Stimulated activated naive CD8-positive, alpha-beta T cell treated with anti-CD3 and anti-CD28 coated beads, Interleukin-15, Interleukin-2, amounts not matched to agents 100 U/mL and 50 U/mL, for 24 hours (primary cell): ENCODE measurements around the gene ZRANB3.

Experiments used
- ATAC-seq: fragments of 150-1000 bp; cut with Tn5 transposase; one replicate; pipeline ENCODE4 v1.10.0; 2021
- DNase-seq: peaks from one replicate; pipeline ENCODE4 v3.0.0; 2021

Gene ZRANB3

DNA sequence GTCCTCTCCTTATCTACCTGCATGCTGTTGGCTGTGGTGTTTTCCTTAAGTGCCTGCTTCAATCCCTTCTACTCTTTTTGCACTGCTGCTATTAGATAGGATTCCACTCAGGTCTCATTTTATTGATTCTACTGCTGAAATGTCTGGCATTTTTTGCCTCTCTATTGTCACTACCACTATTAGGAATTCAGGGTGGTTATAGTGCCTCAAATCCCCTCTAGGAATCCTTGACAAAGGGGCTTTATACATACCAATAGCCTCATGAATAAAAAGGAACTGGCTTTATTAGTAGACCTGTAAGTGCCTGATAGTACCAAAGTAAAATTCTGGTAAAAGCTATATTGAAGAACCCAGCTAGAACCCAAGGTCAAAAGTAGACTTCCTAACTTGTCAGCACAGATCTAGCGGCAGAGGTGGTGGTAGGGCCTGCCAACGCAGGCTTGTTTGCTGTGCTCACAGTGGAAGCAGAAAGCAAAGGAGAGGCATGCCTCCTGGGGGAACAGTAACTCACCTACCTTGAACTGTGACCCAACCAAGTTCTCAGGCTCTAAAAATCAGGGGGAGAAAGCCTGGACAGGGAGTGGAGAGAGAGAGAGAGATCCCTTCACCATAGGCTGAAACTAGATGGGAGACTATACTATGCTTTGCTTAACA is 278.1 kb downstream of the ZRANB3 start:
- ATAC-seq (no peak), DNase-seq (no peak)

DNA sequence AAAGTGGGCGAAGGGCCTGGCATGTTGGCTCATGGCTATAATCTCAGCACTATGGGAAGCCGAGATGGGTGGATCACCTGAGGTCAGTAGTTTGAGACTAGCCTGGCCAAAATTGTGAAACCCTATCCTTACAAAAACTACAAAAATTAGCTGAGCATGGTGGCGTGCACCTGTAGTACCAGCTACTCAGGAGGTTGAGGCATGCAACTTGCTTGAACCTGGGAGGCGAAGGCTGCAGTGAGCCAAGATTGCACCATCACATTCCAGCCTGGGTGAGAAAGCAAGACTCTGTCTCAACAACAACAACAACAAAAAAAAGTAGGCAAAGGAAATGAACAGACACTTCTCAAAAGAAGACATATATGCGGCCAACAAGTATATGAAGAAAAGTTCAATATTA is 282.4 kb downstream of the ZRANB3 start:
- DNase-seq = no peak
- no peak for ATAC-seq

DNA sequence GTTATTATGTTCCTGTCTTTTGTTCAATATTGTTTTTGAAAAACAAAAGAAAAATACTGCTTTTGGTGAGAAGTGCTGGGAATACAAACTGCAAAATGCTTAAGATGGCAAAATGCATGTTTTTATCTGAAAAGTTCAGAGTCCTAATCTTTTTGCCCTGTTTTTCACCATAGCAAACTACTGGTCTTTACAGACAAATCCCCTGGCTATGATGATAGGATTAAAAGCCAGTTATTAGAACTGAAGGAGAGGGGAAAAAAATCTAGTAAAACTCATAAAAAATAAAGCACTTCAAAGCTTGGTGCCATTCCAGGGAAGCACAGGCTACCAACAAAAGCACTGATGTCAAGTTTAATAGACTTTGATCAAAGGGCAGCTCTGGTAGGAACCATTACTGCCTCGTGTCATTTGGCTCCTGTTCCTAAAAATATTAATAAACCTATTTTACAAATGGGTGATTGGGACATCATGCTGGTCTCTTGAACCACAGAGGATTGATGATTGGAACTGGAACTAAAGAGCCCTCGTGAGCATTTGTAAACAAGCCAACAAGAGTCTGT is 284.2 kb downstream of the ZRANB3 start:
- DNase-seq (no peak), ATAC-seq (no peak)

DNA sequence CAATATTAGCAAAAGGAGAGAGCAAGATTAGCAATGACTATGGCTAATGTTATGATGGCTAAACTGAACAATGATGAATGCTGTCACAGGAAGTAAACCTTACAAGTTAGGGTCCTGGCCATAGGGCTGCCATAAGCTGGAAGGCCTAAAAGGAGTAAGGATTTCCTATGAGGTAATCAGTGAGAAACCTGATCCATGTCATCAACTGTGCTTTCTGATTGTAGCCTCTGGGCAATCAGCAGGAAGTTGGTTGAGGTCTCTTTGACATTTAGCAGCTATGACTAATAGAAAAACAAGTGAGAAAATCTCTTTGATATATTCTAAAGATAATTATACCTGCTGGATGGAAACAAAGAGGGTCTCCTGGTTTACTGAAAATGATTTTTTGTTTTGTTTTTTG is 285.9 kb downstream of the ZRANB3 start:
- ATAC-seq (peak; percentile 99), DNase-seq (peak; percentile 16)

DNA sequence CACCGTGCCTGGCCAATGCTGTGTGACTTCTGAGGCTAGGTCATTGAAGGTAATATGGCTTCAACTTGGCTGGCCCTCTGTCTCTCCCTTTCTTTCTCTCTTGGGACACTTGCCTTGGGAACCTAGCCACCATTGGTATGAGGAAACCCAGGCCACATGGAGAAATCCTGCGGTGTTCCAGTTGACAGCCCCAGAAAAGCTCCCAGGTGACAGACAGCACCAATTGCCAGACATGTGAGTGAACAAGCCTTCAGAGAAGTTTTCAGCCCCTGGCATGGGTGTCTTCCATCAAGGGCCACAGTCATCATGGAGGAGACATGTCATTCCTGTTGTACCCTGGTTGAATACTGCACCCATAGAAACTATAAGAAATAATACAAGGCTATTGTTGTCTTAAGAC is 292.4 kb downstream of the ZRANB3 start:
- DNase-seq (no peak), ATAC-seq (no peak)

DNA sequence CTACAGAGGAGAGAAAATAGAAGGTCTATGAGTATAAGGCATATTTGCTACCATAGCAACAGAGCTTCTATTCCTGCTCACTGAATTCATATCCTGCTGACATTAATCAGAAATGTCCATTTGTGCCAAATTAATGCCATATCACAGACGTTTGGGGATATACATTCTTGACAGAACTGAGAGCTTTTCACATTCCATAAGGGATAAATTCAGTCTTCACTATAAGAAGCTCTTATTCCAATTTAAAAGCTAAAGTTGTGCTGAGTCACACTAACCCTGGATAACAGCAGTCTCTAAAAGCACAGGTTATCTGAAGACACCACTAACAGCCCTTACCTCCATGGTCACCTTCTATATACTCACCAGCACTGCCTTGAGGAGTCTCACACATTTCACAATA is 300.9 kb downstream of the ZRANB3 start:
- ATAC-seq = no peak
- no peak for DNase-seq

DNA sequence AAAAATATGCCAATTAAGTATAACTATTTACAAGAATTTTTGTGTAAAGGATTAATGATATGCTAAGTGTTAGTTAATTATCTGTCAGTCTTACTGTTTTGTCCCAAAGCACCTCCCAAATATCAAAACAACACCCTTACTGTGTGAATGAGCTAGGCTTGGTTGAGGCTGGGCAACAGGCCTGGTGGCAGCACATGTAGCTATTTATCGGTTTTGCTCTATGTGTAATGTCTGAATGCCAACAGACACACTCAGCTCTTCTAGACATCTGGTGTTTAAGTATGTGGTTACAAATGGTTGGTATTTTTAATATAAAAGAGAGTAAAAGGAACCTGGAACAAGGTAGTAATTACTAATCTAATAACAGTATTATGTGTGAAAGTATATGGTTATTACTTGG is 303.6 kb downstream of the ZRANB3 start:
- ATAC-seq = no peak
- no peak for DNase-seq

DNA sequence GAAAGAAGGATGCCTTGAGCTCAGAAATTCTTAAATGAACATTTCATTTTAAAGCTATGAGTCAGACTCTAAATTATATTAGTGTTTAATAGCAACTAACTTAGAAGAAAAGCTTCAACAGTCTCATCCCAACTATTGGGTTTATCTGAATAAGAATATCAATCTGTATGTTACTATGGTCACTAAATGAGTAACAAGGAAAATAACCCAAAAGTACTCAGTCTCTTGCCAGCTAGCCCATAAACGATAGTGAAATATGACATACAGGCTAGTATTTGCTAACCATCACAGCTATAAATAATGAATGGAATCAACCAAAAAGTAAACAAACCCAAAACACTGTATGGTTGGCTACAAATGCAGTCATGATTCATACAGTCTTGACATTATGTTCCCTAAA is 304.1 kb downstream of the ZRANB3 start:
- no peak for DNase-seq
- no peak for ATAC-seq

DNA sequence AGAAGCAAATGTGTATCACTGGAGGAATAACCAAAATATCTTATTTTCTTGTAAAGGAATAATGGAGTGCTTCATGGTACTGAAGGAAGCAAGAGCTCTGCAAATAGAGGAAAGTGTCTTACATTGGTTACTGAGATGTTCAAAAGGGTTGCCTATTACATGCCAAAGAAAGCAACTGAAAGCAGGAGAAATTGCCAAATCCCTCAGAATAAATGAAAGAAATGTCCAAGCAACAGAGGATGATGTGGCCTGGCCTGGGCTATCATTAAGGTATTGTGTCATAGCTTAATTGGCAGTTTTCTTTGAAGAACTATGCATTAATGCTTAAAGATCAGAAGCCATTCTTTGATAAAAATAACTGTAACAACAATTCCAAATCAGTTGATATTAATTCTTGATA is 305.2 kb downstream of the ZRANB3 start:
- ATAC-seq = no peak
- DNase-seq = no peak

DNA sequence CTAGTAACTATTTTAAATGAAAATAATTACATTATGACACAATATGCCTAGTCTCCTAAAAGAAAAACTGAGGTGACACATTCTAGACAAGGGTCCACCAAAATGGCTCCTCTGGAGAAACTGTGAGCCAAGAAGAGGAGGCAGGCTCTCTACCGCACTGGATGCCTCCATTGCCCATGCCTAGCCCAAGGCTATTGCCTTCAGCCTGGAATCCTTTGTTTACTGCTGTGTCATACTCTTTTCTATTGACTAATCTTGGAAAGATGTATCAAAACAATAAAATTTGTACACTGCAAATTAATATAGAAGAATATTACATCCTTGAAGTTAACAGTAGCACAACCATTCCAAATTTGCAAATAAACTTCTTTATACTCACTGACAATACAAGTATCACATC is 311.8 kb downstream of the ZRANB3 start:
- DNase-seq = no peak
- no peak for ATAC-seq

DNA sequence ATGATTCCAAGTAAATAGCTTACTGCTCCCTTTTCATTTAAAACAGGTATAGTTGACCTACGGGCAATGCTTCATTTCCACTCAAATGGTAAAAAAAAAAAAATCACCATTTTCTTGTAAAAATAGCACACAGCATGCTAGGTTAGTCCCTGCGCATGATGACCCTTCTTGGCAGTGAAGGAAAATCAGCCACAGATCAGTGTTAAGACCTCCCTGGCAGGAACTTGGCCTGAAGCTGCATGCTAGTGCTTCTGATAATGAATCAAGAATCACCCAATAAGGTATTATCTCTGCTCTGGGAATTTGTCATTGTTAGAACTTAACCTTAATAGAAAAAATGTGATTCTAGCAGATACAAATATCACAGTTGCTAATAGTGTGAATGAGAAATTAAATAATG is 312.6 kb downstream of the ZRANB3 start:
- ATAC-seq (no peak), DNase-seq (no peak)

DNA sequence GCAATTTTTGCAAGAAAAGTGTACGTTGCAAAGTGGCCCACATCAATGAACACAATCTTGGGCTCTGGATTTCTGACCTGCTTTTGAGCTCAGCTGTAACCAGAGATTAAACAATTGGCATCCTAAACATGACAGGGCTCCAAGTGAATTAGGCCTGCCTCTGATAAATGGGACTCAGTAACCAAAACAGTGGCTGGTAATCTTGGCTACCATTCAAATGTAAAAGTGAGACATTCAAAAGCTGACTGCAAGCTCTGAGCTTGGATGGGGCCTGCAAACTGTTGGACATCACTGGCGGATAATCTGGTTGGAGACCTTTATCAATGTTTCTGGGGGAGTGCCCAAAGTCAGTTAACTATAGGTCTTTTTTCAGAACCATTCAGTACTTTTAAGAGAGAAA is 318.3 kb downstream of the ZRANB3 start:
- no peak for ATAC-seq
- no peak for DNase-seq

DNA sequence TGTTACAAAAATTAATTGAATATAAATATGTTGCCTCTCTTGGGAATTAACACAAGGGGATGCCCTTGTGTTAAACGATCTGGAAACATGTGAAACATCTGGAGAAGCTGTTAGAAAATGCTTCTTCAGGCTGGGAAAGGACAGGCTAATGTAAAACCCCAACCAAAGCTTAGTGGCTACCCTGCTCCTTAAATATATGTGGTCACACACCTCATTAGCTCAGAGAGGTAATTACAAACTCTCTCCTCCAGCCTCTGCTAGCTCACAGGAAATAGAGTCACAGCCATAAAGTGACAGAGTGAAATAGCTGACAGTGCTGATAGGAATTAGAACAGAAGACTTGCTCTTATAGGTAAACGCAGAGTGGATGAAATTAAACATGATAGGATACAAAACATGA is 323.0 kb downstream of the ZRANB3 start:
- no peak for ATAC-seq
- DNase-seq = no peak

DNA sequence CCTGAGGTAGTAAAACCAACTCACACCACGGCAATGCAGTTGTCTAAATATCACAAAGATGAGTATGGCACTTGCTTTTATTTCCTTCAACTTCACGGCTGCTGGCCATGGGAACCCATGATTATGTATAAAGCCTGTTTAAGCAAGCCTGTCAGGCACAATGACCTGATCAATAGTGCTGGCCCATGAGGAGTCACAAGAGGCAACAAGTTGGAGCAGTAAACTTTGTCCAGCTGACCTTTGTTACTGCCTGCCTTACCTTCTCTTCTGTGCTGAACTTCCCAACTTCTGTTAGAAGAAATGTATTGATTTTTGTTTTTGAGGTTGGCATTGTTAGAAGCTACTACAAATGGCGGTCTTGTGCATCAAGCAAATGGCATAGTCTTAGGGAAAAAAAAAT is 327.1 kb downstream of the ZRANB3 start:
- no peak for DNase-seq
- no peak for ATAC-seq

DNA sequence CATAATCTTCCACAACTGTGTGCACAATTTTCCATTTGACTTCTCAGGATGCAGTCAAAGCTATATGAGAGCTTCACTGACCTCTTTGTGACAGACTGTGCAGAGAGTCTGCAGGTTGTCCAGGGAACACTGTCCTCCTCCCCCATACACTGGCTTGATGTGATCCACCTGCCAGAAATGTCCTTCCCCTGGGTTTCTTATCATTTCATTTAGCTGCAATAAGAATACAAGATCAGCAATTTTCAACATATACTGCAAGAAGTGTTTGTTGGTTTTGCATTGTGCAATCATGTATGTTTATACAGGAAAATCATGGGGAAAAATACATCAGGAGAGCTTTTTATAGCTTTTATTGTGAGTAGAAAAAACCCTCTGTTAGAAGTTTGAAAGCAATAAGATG is 328.3 kb downstream of the ZRANB3 start:
- DNase-seq = no peak
- no peak for ATAC-seq

DNA sequence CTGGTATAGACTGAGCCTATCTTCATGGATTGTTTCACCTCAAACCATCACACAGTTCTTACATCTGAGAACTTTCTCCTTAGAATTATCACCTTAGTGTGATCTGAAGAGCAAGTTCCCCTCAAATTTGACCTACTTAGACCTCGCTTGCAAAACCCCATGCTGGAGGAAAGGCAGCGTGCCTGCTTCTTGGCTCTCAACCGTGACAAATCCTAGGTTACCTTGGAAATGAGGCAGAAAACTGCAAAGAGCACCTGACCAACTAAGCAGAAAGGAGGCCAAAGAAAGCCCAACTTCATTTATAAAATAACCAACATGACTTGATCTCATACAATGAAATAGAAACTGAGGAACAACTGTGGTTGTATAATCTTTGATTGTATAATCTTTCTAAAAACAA is 332.5 kb downstream of the ZRANB3 start:
- DNase-seq (no peak), ATAC-seq (no peak)

DNA sequence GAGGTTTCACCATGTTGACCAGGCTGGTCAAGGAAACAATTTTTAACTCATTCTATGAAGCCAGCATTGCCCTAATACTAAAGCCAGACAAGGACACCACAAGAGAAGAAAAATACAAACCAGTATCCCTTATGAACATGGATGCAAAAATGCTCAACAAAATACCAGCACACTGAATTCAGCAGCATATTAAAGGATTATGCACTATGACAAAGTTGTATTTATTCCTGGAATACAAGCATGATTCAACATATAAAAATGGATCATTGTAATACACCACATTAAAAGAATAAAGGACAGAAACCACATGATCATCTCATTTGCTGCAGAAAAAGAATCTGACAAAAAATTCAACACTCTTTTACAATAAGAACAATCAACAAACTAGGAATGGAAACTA is 340.2 kb downstream of the ZRANB3 start:
- DNase-seq (no peak), ATAC-seq (no peak)

DNA sequence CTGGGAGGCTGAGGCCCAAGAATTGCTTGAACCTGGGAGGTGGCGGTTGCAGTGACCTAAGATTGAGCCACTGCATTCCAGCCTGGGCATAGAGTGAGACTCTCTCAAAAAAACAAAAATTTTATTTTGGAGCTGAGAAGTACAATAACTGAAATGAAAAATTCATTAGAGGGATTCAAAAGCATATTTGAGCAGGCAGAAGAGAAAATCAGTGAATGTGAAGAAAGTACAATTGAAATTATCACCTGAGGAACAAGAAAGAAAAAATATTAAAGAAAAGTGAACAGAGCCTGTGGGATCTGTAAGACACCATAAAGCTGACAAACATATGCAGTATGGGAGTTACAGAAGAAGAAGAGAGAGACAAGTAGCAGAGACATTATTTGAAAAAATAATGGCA is 341.9 kb downstream of the ZRANB3 start:
- DNase-seq (no peak), ATAC-seq (no peak)

DNA sequence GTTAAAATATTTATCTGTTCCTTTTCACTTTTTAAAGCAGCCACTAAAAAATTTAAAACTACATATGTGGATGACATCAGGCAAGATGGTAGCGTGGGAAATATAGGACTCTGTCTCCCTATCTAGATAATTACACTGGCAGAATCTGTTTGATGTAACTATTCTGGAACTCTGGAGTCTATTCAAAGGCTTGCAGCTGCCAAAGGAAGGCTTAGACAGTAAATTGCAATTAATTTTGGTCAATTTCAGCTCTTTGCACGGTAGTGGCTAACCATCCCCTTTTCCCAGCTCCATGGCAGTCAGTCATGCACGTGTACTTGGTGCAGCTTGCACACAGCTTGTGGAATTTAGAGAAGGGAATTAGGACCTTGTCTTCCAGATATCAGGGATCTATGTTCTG is 343.7 kb downstream of the ZRANB3 start:
- DNase-seq (no peak), ATAC-seq (no peak)

DNA sequence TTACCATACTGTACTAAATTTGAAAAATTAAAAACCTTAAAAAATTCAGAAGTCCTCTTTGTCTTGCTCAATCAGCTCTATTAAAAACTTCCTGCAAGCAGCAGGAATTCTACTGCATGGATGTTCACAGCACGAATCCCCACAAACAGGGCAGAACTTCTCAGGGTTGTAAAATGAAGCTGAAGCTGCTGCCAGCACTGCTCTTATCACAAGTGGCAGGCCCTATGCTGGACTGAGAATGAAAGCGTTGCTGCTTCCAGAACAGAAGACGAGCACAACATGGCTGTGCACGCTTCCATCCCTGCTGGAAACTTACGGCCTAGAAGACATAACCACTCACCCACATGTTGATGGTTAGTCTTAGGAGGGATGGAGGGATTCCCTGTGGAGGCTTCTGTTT is 345.0 kb downstream of the ZRANB3 start:
- no peak for DNase-seq
- no peak for ATAC-seq

DNA sequence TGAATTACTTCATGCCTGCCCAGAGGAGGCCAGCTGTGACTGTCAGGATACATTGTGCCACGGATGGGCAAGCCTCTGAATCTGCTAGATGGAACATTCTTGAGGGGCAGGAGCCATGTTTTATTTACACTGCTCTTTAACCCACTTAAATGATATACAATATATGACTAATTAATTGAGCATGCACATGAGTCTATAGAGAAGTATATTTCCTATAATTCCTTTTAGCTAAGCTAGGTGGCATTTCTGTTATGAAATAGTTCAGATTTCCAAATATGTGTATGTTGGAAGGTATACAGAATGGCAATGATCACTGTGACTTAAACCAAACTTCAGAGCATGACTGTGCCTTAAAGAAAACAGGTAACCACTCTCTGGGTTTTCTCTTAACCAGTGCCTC is 347.2 kb downstream of the ZRANB3 start:
- ATAC-seq = no peak
- DNase-seq = no peak

DNA sequence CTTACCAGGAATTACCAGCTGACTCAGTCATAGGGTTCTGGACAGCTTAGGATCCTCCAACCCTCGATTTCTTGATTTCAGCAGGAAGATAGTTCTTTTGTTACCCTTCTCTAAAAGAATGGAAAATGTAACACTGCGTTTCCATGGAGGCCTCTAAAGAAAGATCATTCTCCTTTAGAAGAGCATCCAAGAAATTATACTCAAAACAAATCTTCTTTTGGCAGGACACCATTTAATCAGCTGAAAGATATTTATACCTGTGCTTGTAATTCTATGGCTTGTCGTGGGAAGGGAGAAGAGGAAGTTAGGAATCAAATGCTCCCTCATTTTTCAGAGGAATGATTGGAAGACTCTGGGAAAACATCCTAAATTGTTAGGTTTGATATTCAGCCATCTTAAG is 348.4 kb downstream of the ZRANB3 start:
- no peak for ATAC-seq
- no peak for DNase-seq

DNA sequence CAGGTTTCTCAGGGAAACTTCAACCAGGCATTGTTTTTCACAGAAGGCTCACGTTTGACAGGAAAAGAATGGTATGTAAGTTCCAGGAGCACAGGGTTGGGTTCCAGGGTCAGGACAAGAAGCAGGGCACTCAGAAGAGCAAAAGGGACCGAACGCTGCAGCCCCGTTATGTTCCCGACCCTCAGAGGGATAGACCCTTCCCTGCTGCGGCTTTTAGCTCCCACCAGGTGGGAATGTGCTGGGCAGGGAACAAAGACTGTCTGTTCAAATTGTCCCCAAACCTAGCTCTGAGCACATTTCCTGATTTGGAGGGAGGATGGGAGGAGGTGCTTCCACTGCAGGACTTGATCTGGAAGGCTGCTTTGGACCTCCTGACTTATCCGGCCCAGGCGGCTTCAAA is 348.8 kb downstream of the ZRANB3 start:
- ATAC-seq (no peak), DNase-seq (no peak)

DNA sequence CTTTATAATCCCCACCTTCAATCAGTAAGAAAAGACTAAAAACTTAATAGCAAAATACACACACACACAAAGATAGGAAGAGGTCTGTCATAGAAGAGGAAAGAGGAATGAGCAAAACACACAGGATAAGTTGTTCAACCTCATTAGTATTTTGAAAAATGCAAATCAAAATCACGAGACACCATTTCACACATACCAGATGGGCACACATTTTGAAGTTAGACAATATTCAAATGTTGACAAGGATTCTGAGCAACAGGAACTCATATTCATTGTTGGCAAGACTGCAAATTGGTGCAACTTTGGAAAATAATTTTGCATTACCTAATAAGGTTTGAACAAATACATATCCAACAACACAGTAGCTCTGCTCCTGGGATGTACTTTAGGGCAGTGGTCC is 351.3 kb downstream of the ZRANB3 start:
- no peak for ATAC-seq
- DNase-seq = no peak

DNA sequence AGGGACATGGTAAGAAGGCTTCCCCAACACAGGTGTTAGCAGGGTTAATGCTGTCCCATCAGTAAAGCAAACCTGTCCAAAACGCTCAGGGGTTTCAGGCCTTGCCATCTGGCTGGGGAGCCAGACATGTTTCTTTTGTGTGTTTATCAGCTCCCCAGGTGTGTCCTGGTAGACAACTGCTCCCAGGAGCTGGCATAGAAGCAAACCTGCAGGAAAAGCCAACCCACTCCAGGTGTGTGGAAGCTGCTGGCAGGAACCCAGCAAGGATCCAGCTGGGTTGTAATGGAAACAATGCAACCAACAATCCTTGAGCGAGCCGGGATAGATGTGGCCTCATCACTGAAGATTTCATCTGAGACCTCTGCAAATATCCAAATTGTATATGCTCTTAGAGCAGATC is 355.8 kb downstream of the ZRANB3 start:
- no peak for ATAC-seq

More for the DNA sequence above, 355.8 kb downstream of the ZRANB3 start:
- no peak for DNase-seq
